Activated CD8-positive, alpha-beta memory T cell treated with anti-CD3 and anti-CD28 coated beads for 24 hours (primary cell): ENCODE results near the gene FBN2.
"Not testable (repeated sequence)": the region's sequence is repeated elsewhere in the genome, so short reads cannot be mapped to it uniquely, and the experiment has no call there.

Source experiments
- DNase-seq: peaks from one replicate; pipeline ENCODE4 v3.0.0-alpha.2; 2020

The FBN2 gene

GRCh38 chr5:128349044-128349858 lies 188.8 kb downstream of the FBN2 start:
- DNase-seq = no peak

GRCh38 chr5:128346038-128346437 lies 192.0 kb downstream of the FBN2 start:
- DNase-seq = no peak

- DNase-seq = no peak
These were observed 192.8 kb downstream of the FBN2 start for GRCh38 chr5:128345247-128345646.

GRCh38 chr5:128343168-128343567 lies 194.9 kb downstream of the FBN2 start:
- no peak for DNase-seq

- DNase-seq = no peak
These were observed 197.0 kb downstream of the FBN2 start for GRCh38 chr5:128341056-128341455.

- no peak for DNase-seq
These were observed 197.4 kb downstream of the FBN2 start for GRCh38 chr5:128340648-128341047.

- DNase-seq = no peak
These were observed 198.5 kb downstream of the FBN2 start for GRCh38 chr5:128339585-128339984.

- no peak for DNase-seq
These were observed 199.4 kb downstream of the FBN2 start for GRCh38 chr5:128338649-128339048.

GRCh38 chr5:128335339-128335738 lies 202.7 kb downstream of the FBN2 start:
- no peak for DNase-seq

- no peak for DNase-seq
These were observed 203.9 kb downstream of the FBN2 start for GRCh38 chr5:128334010-128334716.

- DNase-seq = no peak
These were observed 206.8 kb downstream of the FBN2 start for GRCh38 chr5:128331261-128331660.

GRCh38 chr5:128329386-128329939 lies 208.6 kb downstream of the FBN2 start:
- DNase-seq = no peak

GRCh38 chr5:128328446-128328845 lies 209.6 kb downstream of the FBN2 start:
- DNase-seq = no peak

- DNase-seq = no peak
These were observed 210.0 kb downstream of the FBN2 start for GRCh38 chr5:128328007-128328406.

- DNase-seq = not testable (repeated sequence)
These were observed 216.6 kb downstream of the FBN2 start for GRCh38 chr5:128321418-128321817.

GRCh38 chr5:128318691-128319090 lies 219.4 kb downstream of the FBN2 start:
- no peak for DNase-seq

- DNase-seq = no peak
These were observed 220.6 kb downstream of the FBN2 start for GRCh38 chr5:128317481-128317880.

- no peak for DNase-seq
These were observed 222.4 kb downstream of the FBN2 start for GRCh38 chr5:128315671-128316070.

- DNase-seq = no peak
These were observed 232.7 kb downstream of the FBN2 start for GRCh38 chr5:128305341-128305740.

GRCh38 chr5:128304791-128305190 lies 233.3 kb downstream of the FBN2 start:
- DNase-seq = no peak

- no peak for DNase-seq
These were observed 234.0 kb downstream of the FBN2 start for GRCh38 chr5:128304088-128304487.

GRCh38 chr5:128303593-128303992 lies 234.5 kb downstream of the FBN2 start:
- no peak for DNase-seq

- no peak for DNase-seq
These were observed 237.9 kb downstream of the FBN2 start for GRCh38 chr5:128300181-128300580.
